ENCODE results near the gene HERC6. TPM values are rescaled to one million over a fixed set of nuclear protein-coding genes. Genes with fewer than 3 reads are reported as not detected.

HERC6 gene
- total RNA-seq, 4 donors from 2014 or later, result 0.46 to 8.8 (median 4.3) TPM

DNA sequence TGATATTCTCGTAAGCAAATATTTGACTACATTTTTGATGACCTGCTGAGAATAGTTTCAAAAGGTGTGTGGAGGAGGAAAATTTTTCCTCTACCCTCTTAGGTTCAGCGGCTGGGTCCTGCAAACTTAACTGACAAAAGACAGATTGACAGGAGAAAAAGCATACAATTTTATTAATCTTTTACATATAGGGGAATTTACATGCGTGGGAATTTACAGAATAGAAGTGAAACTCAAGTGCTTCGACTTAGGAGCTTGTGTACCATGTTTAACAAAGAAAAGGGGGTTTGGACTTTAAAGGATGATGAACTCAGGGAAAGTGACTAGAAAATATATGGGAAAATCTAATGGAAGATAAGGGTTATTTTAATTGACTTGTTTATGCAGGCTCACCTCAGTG is 2.5 kb downstream of the HERC6 start:
- DNase-seq (ENCODE audit: low spot score in 2 of 2), result no peak
- no peak overlapping the region for H3K4me3 ChIP-seq (ENCODE audit: low read depth, poor library complexity, severe bottlenecking)
- TF ChIP-seq, protein P1, sequence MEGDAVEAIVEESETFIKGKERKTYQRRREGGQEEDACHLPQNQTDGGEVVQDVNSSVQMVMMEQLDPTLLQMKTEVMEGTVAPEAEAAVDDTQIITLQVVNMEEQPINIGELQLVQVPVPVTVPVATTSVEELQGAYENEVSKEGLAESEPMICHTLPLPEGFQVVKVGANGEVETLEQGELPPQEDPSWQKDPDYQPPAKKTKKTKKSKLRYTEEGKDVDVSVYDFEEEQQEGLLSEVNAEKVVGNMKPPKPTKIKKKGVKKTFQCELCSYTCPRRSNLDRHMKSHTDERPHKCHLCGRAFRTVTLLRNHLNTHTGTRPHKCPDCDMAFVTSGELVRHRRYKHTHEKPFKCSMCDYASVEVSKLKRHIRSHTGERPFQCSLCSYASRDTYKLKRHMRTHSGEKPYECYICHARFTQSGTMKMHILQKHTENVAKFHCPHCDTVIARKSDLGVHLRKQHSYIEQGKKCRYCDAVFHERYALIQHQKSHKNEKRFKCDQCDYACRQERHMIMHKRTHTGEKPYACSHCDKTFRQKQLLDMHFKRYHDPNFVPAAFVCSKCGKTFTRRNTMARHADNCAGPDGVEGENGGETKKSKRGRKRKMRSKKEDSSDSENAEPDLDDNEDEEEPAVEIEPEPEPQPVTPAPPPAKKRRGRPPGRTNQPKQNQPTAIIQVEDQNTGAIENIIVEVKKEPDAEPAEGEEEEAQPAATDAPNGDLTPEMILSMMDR (IDR thresholded peaks at IDR 0.05), result no peak
- no peak for TF ChIP-seq POLR2A (IDR thresholded peaks at IDR 0.05)
- intact Hi-C loops (cut with DNase I; ENCODE audit: low total_unique reads), result no loop called here
- 84 to 93% methylated on average over 4 of the region's 4 CpGs for WGBS, 2 donors

- H3K4me3 ChIP-seq (ENCODE audit: low read depth, poor library complexity, severe bottlenecking), result no peak overlapping the region
- no peak for DNase-seq (ENCODE audit: low spot score in 2 of 2)
- WGBS, 2 donors, result 12 to 19% methylated on average over 1 of the region's 1 CpG
- TF ChIP-seq, protein P1 (IDR thresholded peaks at IDR 0.05), result no peak
- TF ChIP-seq POLR2A (IDR thresholded peaks at IDR 0.05), result no peak
- intact Hi-C loops (cut with DNase I; ENCODE audit: low total_unique reads), result no loop called here
Observed at GRCh38 chr4:88382621-88383020, 4.0 kb downstream of the HERC6 start.

GRCh38 chr4:88390128-88390527 is 11.5 kb downstream of the HERC6 start:
- intact Hi-C loops (cut with DNase I; ENCODE audit: low total_unique reads), result no loop called here
- no peak overlapping the region for H3K4me3 ChIP-seq (ENCODE audit: low read depth, poor library complexity, severe bottlenecking)
- no peak for TF ChIP-seq POLR2A (IDR thresholded peaks at IDR 0.05)
- TF ChIP-seq, protein P1 (IDR thresholded peaks at IDR 0.05), result no peak
- DNase-seq (ENCODE audit: low spot score in 2 of 2), result no peak
- WGBS, 2 donors, result 84 to 91% methylated on average over 2 of the region's 2 CpGs

- DNase-seq (ENCODE audit: low spot score in 2 of 2), result no peak
- 85 to 100% methylated on average over 1 of the region's 1 CpG for WGBS, 2 donors
- TF ChIP-seq, protein P1 (IDR thresholded peaks at IDR 0.05), result no peak
- TF ChIP-seq POLR2A (IDR thresholded peaks at IDR 0.05), result no peak
- no peak overlapping the region for H3K4me3 ChIP-seq (ENCODE audit: low read depth, poor library complexity, severe bottlenecking)
- intact Hi-C loops (cut with DNase I; ENCODE audit: low total_unique reads), result no loop called here
Observed at GRCh38 chr4:88391703-88392102, 13.1 kb downstream of the HERC6 start.

- TF ChIP-seq, protein P1 (IDR thresholded peaks at IDR 0.05), result no peak
- intact Hi-C loops (cut with DNase I; ENCODE audit: low total_unique reads), result no loop called here
- no peak for DNase-seq (ENCODE audit: low spot score in 2 of 2)
- 89 to 93% methylated on average over 2 of the region's 2 CpGs for WGBS, 2 donors
- H3K4me3 ChIP-seq (ENCODE audit: low read depth, poor library complexity, severe bottlenecking), result no peak overlapping the region
Observed at GRCh38 chr4:88396681-88397080, 18.0 kb downstream of the HERC6 start.

DNA sequence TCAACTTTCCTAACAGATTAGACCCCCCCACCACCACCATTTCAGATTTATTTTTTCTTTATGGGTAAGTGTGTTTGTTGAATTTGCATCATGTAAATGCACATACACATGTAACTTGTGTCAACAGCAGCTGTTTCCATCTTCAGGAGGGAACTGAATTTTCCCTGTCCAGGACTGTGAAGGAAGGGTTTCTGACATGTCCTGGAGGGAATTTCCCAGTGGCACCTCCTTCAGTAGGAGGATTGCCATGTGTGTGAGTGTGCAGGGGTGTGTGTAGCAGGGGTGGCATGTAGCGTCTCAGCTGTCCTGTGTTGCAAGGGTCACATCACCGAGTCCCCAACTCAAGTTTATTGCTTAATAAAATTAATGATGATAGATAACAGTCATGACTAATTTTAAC is 19.7 kb downstream of the HERC6 start:
- intact Hi-C loops (cut with DNase I; ENCODE audit: low total_unique reads), result no loop called here
- WGBS, 2 donors, result 75 to 89% methylated on average over 2 of the region's 2 CpGs
- H3K4me3 ChIP-seq (ENCODE audit: low read depth, poor library complexity, severe bottlenecking), result no peak overlapping the region
- no peak for TF ChIP-seq POLR2A (IDR thresholded peaks at IDR 0.05)
- TF ChIP-seq, protein P1 (IDR thresholded peaks at IDR 0.05), result no peak
- DNase-seq (ENCODE audit: low spot score in 2 of 2), result no peak
